ENCODE results near the gene ITGA3. TPM values are rescaled to one million over a fixed set of nuclear protein-coding genes. Genes with fewer than 3 reads are reported as not detected.
A peak's percentile ranks its signal among the peaks of the same experiment; 100 is the strongest.

ITGA3 gene
- total RNA-seq, 6 experiments from 2014 or later: 272 to 319 (median 288) TPM

DNA sequence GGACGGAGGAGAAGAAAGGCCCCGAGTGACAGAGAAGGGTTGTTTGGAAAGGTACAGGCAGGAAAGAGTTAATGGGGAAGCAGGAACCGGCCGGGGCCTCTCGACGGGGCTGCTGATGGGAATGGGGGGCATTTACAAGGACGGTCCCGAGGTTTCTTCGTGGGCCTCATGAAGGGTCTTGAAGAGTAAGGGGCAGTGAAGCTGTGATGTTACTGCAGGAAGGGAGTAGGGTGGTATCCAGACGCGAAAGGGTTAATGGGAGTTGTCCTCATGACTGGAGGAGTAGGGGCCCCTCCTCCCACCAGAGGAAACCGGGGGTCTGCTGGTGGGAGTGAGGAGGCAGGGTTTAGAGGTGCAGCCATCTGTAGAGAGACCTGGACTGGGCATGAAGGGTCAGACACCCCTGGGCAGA lies 39.7 kb downstream of the ITGA3 start:
- no peak for DNase-seq
- no peaks in the 10 kb centered on the region for H3K9me3 Mint-ChIP-seq
- peak overlapping the region; percentile 84 for H3K27ac Mint-ChIP-seq
- TF ChIP-seq, protein P1, sequence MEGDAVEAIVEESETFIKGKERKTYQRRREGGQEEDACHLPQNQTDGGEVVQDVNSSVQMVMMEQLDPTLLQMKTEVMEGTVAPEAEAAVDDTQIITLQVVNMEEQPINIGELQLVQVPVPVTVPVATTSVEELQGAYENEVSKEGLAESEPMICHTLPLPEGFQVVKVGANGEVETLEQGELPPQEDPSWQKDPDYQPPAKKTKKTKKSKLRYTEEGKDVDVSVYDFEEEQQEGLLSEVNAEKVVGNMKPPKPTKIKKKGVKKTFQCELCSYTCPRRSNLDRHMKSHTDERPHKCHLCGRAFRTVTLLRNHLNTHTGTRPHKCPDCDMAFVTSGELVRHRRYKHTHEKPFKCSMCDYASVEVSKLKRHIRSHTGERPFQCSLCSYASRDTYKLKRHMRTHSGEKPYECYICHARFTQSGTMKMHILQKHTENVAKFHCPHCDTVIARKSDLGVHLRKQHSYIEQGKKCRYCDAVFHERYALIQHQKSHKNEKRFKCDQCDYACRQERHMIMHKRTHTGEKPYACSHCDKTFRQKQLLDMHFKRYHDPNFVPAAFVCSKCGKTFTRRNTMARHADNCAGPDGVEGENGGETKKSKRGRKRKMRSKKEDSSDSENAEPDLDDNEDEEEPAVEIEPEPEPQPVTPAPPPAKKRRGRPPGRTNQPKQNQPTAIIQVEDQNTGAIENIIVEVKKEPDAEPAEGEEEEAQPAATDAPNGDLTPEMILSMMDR (IDR thresholded peaks at IDR 0.05): no peak
- peaks cover 47% of the 10 kb centered on the region for H3K4me1 Mint-ChIP-seq (ENCODE audit: low read depth)
- peaks cover 32% of the 10 kb centered on the region for H3K27me3 Mint-ChIP-seq (ENCODE audit: insufficient read depth)
- peak overlapping the region; percentile 90 for H3K4me3 Mint-ChIP-seq
- H3K36me3 Mint-ChIP-seq (ENCODE audit: low read depth): peaks cover 9% of the 10 kb centered on the region; the same call in 1 of the 2 replicates

DNA sequence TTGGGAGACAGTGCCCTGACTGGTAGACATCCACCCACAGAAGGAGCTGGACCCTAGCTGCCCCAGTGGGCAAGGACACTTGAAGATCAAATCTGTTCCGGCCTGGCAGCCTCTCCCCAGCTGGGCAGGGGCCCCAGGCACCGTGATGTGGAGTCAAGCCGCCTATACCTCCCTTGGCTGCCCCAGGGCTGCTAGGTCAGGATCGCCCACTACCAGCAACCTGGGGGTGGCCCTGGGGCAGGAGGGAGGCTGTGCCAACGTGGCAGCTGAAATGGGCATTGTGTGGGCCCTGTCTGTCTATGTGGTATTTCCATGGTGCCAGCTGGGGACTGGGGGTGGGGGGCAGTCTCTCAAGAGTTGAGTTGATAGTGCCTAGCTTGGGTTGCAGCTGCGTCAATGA lies 40.2 kb downstream of the ITGA3 start:
- DNase-seq: no peak
- Mint-ChIP-seq H3K27ac (peak overlapping the region; percentile 84; the same call in 1 of the 2 replicates), H3K9me3 (no peaks in the 10 kb centered on the region), H3K27me3 (ENCODE audit: insufficient read depth) (peaks cover 29% of the 10 kb centered on the region), H3K4me1 (ENCODE audit: low read depth) (peaks cover 52% of the 10 kb centered on the region), H3K36me3 (ENCODE audit: low read depth) (peaks cover 4% of the 10 kb centered on the region; the same call in 1 of the 2 replicates), H3K4me3 (peak overlapping the region; percentile 90)
- TF ChIP-seq, protein P1 (IDR thresholded peaks at IDR 0.05): no peak

DNA sequence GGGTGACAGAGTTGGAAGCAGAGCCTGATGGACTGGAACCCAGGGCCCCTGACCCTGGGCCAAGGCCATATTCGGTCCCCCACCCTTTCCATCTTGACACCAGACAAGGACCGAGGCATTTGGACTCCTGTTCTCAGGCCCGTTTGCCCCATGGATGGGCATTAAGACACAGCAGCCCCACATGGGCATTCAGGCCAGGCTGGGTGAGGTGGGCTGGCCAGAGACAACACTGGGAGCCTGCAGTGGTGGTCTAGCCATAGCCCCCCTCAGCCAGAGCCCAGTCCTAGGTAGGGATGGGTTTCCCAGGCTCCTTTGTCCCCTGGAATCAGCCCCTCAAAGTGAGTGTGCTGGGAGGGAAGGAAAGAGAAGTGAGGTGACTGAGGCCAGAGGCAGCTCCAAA lies 40.8 kb downstream of the ITGA3 start:
- H3K4me1 Mint-ChIP-seq (ENCODE audit: low read depth): peaks cover 59% of the 10 kb centered on the region
- no peak for DNase-seq
- peak overlapping the region; percentile 31; the same call in 1 of the 2 replicates for H3K27ac Mint-ChIP-seq
- peaks cover 2% of the 10 kb centered on the region; the same call in 1 of the 2 replicates for H3K36me3 Mint-ChIP-seq (ENCODE audit: low read depth)
- TF ChIP-seq, protein P1 (IDR thresholded peaks at IDR 0.05): no peak
- no peak overlapping the region for H3K4me3 Mint-ChIP-seq
- H3K27me3 Mint-ChIP-seq (ENCODE audit: insufficient read depth): peaks cover 26% of the 10 kb centered on the region
- H3K9me3 Mint-ChIP-seq: no peaks in the 10 kb centered on the region

DNA sequence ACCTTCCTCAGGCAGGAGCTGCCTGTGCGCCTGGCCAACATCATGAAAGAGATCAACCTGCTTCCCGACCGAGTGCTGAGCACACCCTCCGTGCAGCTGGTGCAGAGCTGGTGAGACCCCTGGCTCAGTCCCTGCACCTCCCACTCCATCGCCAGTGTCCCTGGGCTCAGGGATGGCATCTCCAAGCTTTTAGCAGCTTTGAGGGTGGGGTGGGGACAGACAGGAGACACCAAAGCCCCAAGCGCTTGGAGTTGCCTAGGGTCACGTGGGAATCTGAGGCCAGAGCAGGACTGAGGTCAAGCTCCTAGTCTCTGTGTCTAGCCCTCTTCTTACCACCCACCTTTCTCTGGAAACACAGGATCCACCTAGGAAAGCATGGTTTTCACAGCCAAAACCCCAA lies 41.5 kb downstream of the ITGA3 start:
- Mint-ChIP-seq H3K9me3 (no peaks in the 10 kb centered on the region), H3K27me3 (ENCODE audit: insufficient read depth) (peaks cover 26% of the 10 kb centered on the region), H3K27ac (no peak overlapping the region), H3K36me3 (ENCODE audit: low read depth) (no peaks in the 10 kb centered on the region), H3K4me1 (ENCODE audit: low read depth) (peaks cover 65% of the 10 kb centered on the region), H3K4me3 (no peak overlapping the region)
- TF ChIP-seq, protein P1 (IDR thresholded peaks at IDR 0.05): no peak
- DNase-seq: no peak

DNA sequence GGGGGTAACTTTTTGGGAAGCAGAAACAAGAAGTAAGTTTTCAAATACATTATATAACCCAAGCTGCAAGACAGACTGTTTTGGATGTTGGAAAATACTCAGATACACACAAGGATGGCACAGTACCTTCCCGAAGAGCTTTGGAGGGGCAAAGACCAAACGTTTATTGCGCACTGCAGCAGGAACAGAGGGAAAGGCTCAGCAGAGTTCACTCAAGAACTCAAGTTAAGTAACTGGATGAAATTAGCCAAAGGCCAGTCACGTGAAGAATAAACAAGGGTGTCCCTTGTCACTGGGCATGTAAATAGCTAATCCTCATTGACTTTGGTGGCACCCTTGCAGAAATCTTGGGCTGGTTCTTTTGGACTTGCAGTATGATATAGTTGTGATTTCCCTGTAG lies 42.0 kb downstream of the ITGA3 start:
- H3K4me1 Mint-ChIP-seq (ENCODE audit: low read depth): peaks cover 64% of the 10 kb centered on the region
- no peak for DNase-seq
- H3K9me3 Mint-ChIP-seq: no peaks in the 10 kb centered on the region
- TF ChIP-seq, protein P1 (IDR thresholded peaks at IDR 0.05): no peak
- H3K36me3 Mint-ChIP-seq (ENCODE audit: low read depth): no peaks in the 10 kb centered on the region
- H3K27me3 Mint-ChIP-seq (ENCODE audit: insufficient read depth): peaks cover 25% of the 10 kb centered on the region
- H3K4me3 Mint-ChIP-seq: no peak overlapping the region
- no peak overlapping the region for H3K27ac Mint-ChIP-seq

DNA sequence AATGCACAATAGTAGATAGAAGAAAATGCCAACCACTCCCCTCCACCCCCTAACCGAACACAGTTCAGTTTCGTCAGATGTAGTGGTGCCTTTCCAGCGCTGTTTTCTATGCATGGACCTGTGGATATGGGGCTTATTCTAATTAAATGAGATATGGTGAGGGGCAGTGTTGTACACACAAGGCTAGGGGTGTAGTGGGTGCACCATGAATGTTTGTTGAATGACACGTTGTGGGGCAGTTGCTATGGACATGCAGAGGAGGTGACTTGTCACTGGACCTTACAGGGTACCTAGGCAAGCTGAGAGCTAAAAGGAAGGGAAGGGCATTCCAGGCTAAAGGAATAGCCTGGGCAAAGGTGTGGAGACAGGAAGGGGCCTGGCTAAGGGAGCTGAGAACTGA lies 42.7 kb downstream of the ITGA3 start:
- Mint-ChIP-seq H3K27ac (no peak overlapping the region), H3K27me3 (ENCODE audit: insufficient read depth) (peaks cover 21% of the 10 kb centered on the region), H3K36me3 (ENCODE audit: low read depth) (no peaks in the 10 kb centered on the region), H3K4me3 (no peak overlapping the region), H3K4me1 (ENCODE audit: low read depth) (peaks cover 58% of the 10 kb centered on the region), H3K9me3 (no peaks in the 10 kb centered on the region)
- no peak for DNase-seq
- TF ChIP-seq, protein P1 (IDR thresholded peaks at IDR 0.05): no peak

All from HFFc6 (cell line).